ENCODE results near the gene PGRMC2. TPM values are rescaled to one million over a fixed set of nuclear protein-coding genes. Genes with fewer than 3 reads are reported as not detected.
"Not testable (repeated sequence)": the region's sequence is repeated elsewhere in the genome, so short reads cannot be mapped to it uniquely, and the experiment has no call there.

Gene PGRMC2
- total RNA-seq, 3 donors from 2014 or later = 75.3 to 91.5 (median 81.6) TPM

- intact Hi-C loops (cut with DNase I, micrococcal nuclease); H3K4me1 ChIP-seq (ENCODE audit: low read depth); ATAC-seq; DNase-seq; H3K36me3 ChIP-seq (ENCODE audit: low read depth); H3K9me3 ChIP-seq; H3K4me3 ChIP-seq: not testable (repeated sequence)
Observed at GRCh38 chr4:128259889-128260288, 27.7 kb downstream of the PGRMC2 start.

GRCh38 chr4:128258166-128258565 lies 29.4 kb downstream of the PGRMC2 start:
- H3K9me3 ChIP-seq; H3K4me3 ChIP-seq; H3K36me3 ChIP-seq (ENCODE audit: low read depth); H3K4me1 ChIP-seq (ENCODE audit: low read depth); intact Hi-C loops (cut with DNase I, micrococcal nuclease): not testable (repeated sequence)
- DNase-seq = peak in 1 of 3 donors; percentile 18
- ATAC-seq = peak; percentile 80

- peak; percentile 62 for ATAC-seq
- Histone ChIP-seq H3K9me3 (no peaks in the 10 kb centered on the region), H3K36me3 (ENCODE audit: low read depth) (no peaks in the 10 kb centered on the region), H3K4me1 (ENCODE audit: low read depth) (no peaks in the 10 kb centered on the region), H3K4me3 (no peak overlapping the region)
- TF ChIP-seq CTCF (IDR thresholded peaks at IDR 0.05) = no peak
- intact Hi-C loops (cut with DNase I, micrococcal nuclease) = no loop called here
- DNase-seq = no peak
Observed at GRCh38 chr4:128256539-128256938, 31.1 kb downstream of the PGRMC2 start.

- no peak for ATAC-seq
- H3K4me3 ChIP-seq = no peak overlapping the region
- TF ChIP-seq CTCF (IDR thresholded peaks at IDR 0.05) = no peak
Observed at GRCh38 chr4:128255906-128256305, 31.7 kb downstream of the PGRMC2 start.

DNA sequence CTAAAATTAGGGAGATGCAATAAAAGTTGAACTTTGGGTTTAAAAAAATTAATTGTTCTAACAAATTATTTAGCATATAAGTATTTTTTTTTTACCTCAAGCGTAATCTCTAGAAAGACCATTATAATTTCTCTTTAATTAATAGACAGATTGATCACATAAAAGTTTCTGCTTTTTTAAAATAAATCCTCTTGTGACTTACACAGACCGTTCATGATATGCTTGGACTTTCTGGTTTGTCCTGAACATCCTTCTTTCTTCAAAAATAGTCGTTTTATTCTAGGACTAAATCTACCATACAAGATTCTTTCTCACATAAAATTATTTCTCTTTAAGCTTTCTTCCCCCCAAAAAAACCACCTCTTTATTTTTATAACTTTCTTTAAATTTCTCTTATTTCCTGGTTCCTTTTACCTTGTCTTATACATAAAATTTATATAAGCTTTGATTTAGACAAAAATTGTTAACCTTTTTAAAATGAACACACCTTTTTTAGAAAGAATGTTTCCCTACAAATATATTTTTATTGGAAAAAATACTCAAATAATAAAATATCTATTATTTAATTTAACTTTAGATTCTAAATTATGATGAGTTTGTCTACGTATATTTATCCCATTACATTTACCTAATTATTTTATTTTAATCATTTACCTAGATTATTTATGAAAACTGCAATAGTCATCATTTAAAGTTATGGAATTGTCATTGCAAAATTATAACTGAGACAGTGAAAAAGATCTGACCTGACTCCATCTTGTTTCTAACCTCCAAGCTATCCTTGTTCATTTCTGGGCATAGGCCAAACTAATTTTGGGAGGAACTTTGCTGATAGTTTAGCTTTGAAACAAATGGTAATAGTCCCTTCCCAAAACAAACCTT lies 37.6 kb downstream of the PGRMC2 start:
- Histone ChIP-seq H3K4me3 (no peak overlapping the region), H3K9me3 (peaks cover 11% of the 10 kb centered on the region), H3K36me3 (ENCODE audit: low read depth) (no peaks in the 10 kb centered on the region), H3K4me1 (ENCODE audit: low read depth) (no peaks in the 10 kb centered on the region)
- intact Hi-C loops (cut with DNase I, micrococcal nuclease) = no loop called here
- no peak for DNase-seq
- ATAC-seq = no peak
- no peak for TF ChIP-seq CTCF (IDR thresholded peaks at IDR 0.05)

More at GRCh38 chr4:128255906-128256305, 31.7 kb downstream of the PGRMC2 start:
- no peaks in the 10 kb centered on the region for H3K36me3 ChIP-seq (ENCODE audit: low read depth)
- DNase-seq = no peak
- H3K9me3 ChIP-seq = no peaks in the 10 kb centered on the region
- intact Hi-C loops (cut with DNase I, micrococcal nuclease) = no loop called here
- H3K4me1 ChIP-seq (ENCODE audit: low read depth) = no peaks in the 10 kb centered on the region

GRCh38 chr4:128247906-128248305 lies 39.7 kb downstream of the PGRMC2 start:
- Histone ChIP-seq H3K4me1 (ENCODE audit: low read depth) (no peaks in the 10 kb centered on the region), H3K36me3 (ENCODE audit: low read depth) (no peaks in the 10 kb centered on the region), H3K9me3 (peaks cover 11% of the 10 kb centered on the region), H3K4me3 (no peak overlapping the region)
- intact Hi-C loops (cut with DNase I, micrococcal nuclease) = no loop called here
- DNase-seq = no peak
- TF ChIP-seq CTCF (IDR thresholded peaks at IDR 0.05) = no peak
- ATAC-seq = no peak

DNA sequence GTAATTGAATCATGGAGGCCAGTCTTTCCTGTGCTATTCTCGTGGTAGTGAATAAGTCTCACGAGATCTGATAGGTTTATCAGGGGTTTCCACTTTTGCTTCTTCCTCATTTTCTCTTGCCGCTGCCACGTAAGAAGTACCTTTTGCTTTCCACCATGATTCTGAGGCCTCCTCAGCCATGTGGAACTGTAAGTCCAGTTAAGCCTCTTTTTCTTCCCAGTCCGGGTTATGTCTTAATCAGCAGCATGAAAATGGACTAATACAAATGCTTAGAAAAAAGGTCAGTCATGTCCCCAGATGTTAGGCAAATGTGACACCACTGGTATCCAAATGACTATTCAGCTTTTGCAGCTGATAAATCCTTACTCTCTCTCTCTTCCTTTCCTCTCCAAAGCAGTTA lies 42.2 kb downstream of the PGRMC2 start:
- H3K4me1 ChIP-seq (ENCODE audit: low read depth); intact Hi-C loops (cut with DNase I, micrococcal nuclease); DNase-seq; H3K4me3 ChIP-seq; H3K36me3 ChIP-seq (ENCODE audit: low read depth); ATAC-seq; H3K9me3 ChIP-seq: not testable (repeated sequence)

Measured in mucosa of descending colon (tissue), 3 donors.